Measurements from ENCODE around the gene SOBP. TPM values are rescaled to one million over a fixed set of nuclear protein-coding genes. Genes with fewer than 3 reads are reported as not detected.

The SOBP gene
- polyA plus RNA-seq, 1 donor = 4.6 TPM

DNA sequence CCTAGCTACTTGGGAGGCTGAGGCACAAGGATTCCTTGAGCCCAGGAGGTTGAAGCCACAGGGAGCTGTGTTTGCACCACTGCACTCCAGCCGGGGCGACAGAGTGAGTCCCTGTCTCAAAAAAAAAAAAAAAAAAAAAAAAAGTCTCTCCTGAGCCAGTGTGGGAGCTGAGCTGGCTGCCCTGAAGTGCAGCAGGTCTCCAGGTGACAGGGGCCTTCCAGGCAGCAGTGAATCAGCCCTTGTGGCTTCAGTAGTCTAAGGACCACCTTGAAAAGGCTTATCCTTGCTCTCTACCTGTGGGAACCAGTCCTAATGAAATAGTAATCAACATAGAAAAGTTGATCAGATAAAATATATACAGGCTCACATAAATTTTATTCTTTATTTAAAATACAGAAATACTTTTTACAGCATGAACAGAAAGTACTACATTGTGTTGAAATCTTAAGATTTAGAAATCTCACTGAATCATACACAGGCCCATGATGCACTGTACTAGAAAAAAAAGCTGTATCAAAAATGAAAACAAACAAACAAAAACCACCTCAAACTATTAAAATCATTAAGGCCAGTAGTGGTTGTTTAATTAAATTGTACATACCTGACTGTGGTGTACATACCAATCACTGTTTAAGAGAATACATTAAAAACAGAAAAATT, 205.3 kb downstream of the SOBP start:
- Histone ChIP-seq H3K4me1 (ENCODE audit: control insufficient read depth, insufficient read depth, low read length) (no peaks in the 10 kb centered on the region), H3K4me3 (ENCODE audit: low read length) (no peak overlapping the region), H3K27me3 (ENCODE audit: control insufficient read depth, insufficient read depth, low read length) (no peaks in the 10 kb centered on the region), H3K36me3 (ENCODE audit: control insufficient read depth, insufficient read depth, low read length) (no peaks in the 10 kb centered on the region), H3K27ac (ENCODE audit: low read length) (no peak overlapping the region), H3K9me3 (ENCODE audit: control insufficient read depth, low read depth, low read length) (no peaks in the 10 kb centered on the region)
- WGBS (ENCODE audit: insufficient coverage, low lambda C conversion rate) = no CpG with 5 or more reads among the region's 2 CpGs
- DNase-seq = no peak

DNA sequence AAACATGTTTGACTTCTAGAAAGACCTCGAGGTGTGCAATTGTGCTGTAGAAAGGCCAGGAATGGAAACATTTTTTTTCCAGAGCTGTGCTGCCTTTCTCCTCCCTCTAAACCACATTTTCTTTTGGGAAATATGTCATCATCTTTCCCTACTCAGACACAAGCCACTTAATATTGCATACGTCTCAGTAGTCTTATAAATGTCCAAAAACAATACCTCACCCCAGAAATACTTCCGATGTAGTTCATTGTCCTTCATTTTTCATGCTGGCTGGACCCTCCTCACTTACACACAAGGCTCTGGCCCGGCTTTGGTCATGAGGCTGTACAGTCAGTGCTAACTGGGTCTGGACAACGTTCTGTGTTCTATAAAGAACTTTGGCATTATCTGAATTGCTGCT, 207.8 kb downstream of the SOBP start:
- no peaks in the 10 kb centered on the region for H3K36me3 ChIP-seq (ENCODE audit: control insufficient read depth, insufficient read depth, low read length)
- WGBS (ENCODE audit: insufficient coverage, low lambda C conversion rate) = 0% methylated on average over 1 of the region's 5 CpGs
- no peak overlapping the region for H3K4me3 ChIP-seq (ENCODE audit: low read length)
- no peak for DNase-seq
- H3K27ac ChIP-seq (ENCODE audit: low read length) = no peak overlapping the region
- H3K27me3 ChIP-seq (ENCODE audit: control insufficient read depth, insufficient read depth, low read length) = no peaks in the 10 kb centered on the region
- no peaks in the 10 kb centered on the region for H3K4me1 ChIP-seq (ENCODE audit: control insufficient read depth, insufficient read depth, low read length)
- no peaks in the 10 kb centered on the region for H3K9me3 ChIP-seq (ENCODE audit: control insufficient read depth, low read depth, low read length)

DNA sequence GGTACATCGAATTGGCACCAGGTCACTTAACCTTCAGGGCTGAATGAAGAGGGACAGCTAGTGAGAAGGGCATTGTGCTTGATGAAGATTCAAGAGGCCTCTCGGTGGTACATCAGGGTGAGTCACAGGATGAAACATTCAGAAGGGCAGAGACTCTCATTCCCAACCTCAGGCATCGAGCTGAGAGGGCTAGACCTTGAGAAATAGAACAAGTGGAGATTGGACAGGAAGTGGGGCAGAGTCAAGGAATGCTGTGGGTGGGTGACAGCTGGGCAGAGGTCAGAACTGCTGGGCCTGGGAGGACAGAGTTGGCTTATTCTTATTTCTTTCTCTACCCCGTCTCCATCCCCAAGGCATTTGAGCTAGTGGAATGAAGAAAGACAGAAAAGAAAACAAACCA, 208.2 kb downstream of the SOBP start:
- no peaks in the 10 kb centered on the region for H3K27me3 ChIP-seq (ENCODE audit: control insufficient read depth, insufficient read depth, low read length)
- no peak overlapping the region for H3K27ac ChIP-seq (ENCODE audit: low read length)
- no peak overlapping the region for H3K4me3 ChIP-seq (ENCODE audit: low read length)
- DNase-seq = no peak
- WGBS (ENCODE audit: insufficient coverage, low lambda C conversion rate) = 83% methylated on average over 1 of the region's 4 CpGs
- H3K4me1 ChIP-seq (ENCODE audit: control insufficient read depth, insufficient read depth, low read length) = no peaks in the 10 kb centered on the region
- no peaks in the 10 kb centered on the region for H3K36me3 ChIP-seq (ENCODE audit: control insufficient read depth, insufficient read depth, low read length)
- no peaks in the 10 kb centered on the region for H3K9me3 ChIP-seq (ENCODE audit: control insufficient read depth, low read depth, low read length)

DNA sequence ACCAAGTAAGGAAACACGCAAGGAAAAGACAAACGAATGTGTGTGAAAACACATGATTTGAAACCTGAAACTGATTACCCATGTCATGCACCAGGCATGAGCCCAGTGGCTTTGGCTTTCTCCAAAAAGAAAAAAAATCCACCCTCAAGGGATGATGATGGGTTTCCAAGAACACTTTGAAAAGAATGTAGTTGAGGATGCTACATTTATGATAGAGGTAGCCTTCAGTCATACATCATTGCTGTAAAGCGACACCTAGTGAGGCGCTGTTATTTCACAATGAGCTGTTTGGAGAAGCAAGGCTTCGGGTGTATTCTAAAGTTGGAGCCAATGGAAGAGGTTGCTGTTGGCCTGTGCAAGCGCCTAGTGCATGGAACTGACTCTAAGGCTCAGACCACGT, 209.3 kb downstream of the SOBP start:
- H3K36me3 ChIP-seq (ENCODE audit: control insufficient read depth, insufficient read depth, low read length) = no peaks in the 10 kb centered on the region
- H3K4me3 ChIP-seq (ENCODE audit: low read length) = no peak overlapping the region
- H3K27me3 ChIP-seq (ENCODE audit: control insufficient read depth, insufficient read depth, low read length) = no peaks in the 10 kb centered on the region
- no peak for DNase-seq
- H3K4me1 ChIP-seq (ENCODE audit: control insufficient read depth, insufficient read depth, low read length) = peaks cover 3% of the 10 kb centered on the region
- H3K27ac ChIP-seq (ENCODE audit: low read length) = no peak overlapping the region
- no peaks in the 10 kb centered on the region for H3K9me3 ChIP-seq (ENCODE audit: control insufficient read depth, low read depth, low read length)
- 43% methylated on average over 2 of the region's 7 CpGs for WGBS (ENCODE audit: insufficient coverage, low lambda C conversion rate)

DNA sequence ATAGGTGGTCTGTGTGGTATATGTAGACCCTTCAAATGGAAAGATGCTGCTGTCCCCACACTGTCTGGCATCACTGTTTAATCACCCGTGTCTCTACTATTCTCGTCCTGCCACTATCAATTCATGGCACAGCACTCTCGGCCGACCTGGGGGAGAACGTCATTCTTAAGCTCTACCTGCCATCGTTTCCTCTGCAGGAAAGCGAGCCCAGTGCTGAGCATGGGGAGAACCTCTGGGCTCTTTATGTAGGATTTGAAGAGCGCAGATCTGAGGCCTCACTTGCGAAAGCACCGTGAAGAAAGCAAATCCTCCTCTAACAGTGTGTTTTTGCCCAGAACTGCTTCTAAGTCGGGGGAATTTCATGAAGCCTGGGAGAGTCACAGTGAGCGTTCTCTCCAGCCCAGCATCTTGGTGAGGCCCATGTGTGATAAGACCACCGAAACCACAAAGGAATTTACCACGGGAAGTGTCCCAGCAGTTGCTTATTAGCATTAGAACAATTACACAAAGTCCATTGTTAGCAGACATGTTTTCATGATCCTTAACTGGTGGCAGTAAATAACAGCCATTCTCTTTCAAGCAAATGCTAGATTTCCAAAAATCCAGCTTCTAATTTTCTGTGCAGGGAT, 209.9 kb downstream of the SOBP start:
- Histone ChIP-seq H3K27ac (ENCODE audit: low read length) (no peak overlapping the region), H3K4me1 (ENCODE audit: control insufficient read depth, insufficient read depth, low read length) (peaks cover 7% of the 10 kb centered on the region), H3K36me3 (ENCODE audit: control insufficient read depth, insufficient read depth, low read length) (no peaks in the 10 kb centered on the region), H3K9me3 (ENCODE audit: control insufficient read depth, low read depth, low read length) (no peaks in the 10 kb centered on the region), H3K27me3 (ENCODE audit: control insufficient read depth, insufficient read depth, low read length) (no peaks in the 10 kb centered on the region), H3K4me3 (ENCODE audit: low read length) (no peak overlapping the region)
- no peak for DNase-seq
- no CpG with 5 or more reads among the region's 14 CpGs for WGBS (ENCODE audit: insufficient coverage, low lambda C conversion rate)

DNA sequence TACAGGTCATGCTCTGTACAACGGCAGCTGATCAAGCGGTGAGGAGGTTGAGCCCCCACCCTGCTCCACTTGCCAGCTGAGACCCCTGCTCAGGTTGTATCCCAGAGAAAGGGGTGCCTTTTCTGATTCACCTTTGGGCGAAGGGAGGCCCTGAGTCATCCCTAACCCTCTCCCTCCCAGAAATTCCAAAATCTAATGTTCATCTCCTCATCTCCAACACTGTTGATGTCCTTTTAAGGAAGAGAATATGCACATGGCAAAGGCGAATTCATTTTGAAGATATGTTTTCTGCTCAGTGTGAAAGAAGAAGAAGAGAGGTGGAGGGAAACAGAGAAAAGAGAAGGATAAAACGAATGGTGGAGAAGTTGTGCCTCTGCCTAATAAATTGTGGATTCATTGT, 213.7 kb downstream of the SOBP start:
- 90% methylated on average over 2 of the region's 5 CpGs for WGBS (ENCODE audit: insufficient coverage, low lambda C conversion rate)
- Histone ChIP-seq H3K27me3 (ENCODE audit: control insufficient read depth, insufficient read depth, low read length) (no peaks in the 10 kb centered on the region), H3K9me3 (ENCODE audit: control insufficient read depth, low read depth, low read length) (no peaks in the 10 kb centered on the region), H3K36me3 (ENCODE audit: control insufficient read depth, insufficient read depth, low read length) (peaks cover 18% of the 10 kb centered on the region), H3K4me3 (ENCODE audit: low read length) (no peak overlapping the region), H3K27ac (ENCODE audit: low read length) (no peak overlapping the region), H3K4me1 (ENCODE audit: control insufficient read depth, insufficient read depth, low read length) (peaks cover 7% of the 10 kb centered on the region)
- no peak for DNase-seq

DNA sequence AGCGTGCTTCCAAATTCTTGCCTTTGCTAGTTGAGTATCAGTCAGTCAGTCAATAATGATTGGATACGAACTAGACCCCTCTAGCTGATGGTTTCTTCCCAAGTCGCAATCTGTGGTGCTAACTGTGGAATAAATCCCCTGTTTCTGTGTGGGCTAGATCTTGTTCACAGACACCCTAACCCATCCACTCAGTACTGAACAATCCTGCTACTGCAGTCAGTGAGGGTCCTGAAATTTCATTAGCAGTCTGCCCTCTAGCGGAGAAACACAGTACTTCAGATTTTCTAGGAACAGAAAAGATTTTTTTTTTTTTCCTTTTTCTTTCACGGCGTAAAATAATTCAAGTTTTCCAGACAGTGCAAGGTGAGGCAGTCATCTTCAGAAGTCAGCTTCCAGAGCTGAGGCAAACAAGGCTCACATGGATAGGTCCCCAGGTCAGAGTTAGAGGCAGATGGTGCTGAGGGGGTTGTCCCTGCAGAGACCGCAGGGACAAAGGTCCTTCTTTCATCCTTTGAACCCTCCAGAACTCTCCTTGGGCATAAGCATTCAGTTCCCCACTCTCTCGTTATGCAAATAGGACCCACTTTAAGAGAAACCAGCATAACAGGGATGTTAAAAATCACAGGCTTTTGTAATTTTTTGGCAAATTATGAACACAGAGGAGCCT, 214.6 kb downstream of the SOBP start:
- peak in 1 of 2 donors; percentile 39 for DNase-seq
- H3K27me3 ChIP-seq (ENCODE audit: control insufficient read depth, insufficient read depth, low read length) = no peaks in the 10 kb centered on the region
- WGBS (ENCODE audit: insufficient coverage, low lambda C conversion rate) = no CpG with 5 or more reads among the region's 8 CpGs
- H3K4me3 ChIP-seq (ENCODE audit: low read length) = no peak overlapping the region
- H3K9me3 ChIP-seq (ENCODE audit: control insufficient read depth, low read depth, low read length) = no peaks in the 10 kb centered on the region
- peaks cover 18% of the 10 kb centered on the region for H3K36me3 ChIP-seq (ENCODE audit: control insufficient read depth, insufficient read depth, low read length)
- no peak overlapping the region for H3K27ac ChIP-seq (ENCODE audit: low read length)
- H3K4me1 ChIP-seq (ENCODE audit: control insufficient read depth, insufficient read depth, low read length) = peaks cover 7% of the 10 kb centered on the region

DNA sequence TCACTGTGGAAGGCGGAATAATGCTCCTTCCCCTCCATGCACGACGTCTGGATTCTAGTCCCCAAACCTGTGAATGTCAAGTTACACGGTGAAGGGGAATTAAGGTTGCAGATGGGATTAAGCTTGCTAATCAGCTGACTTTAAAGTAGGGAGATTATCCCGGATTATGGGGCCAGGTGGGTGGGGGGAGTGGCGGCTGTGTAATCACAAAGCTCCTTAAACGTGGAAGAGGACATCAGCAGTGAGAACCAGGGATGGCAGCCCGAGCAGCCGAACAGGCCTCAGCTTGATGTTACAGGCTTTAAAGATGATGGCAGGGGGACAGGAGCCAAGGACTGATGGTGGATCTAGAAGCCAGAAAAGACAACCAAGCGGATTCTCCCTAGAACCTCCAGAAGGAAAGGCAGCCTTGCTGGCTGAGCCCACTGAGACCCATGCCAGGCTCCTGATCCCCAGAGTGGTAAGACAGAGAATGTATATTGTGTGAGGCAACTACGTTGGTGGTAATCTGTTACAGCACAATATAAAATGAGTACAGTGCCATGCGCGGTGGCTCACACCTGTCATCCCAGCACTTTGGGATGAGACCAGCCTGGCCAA, 216.7 kb downstream of the SOBP start:
- WGBS (ENCODE audit: insufficient coverage, low lambda C conversion rate) = no CpG with 5 or more reads among the region's 13 CpGs

DNA sequence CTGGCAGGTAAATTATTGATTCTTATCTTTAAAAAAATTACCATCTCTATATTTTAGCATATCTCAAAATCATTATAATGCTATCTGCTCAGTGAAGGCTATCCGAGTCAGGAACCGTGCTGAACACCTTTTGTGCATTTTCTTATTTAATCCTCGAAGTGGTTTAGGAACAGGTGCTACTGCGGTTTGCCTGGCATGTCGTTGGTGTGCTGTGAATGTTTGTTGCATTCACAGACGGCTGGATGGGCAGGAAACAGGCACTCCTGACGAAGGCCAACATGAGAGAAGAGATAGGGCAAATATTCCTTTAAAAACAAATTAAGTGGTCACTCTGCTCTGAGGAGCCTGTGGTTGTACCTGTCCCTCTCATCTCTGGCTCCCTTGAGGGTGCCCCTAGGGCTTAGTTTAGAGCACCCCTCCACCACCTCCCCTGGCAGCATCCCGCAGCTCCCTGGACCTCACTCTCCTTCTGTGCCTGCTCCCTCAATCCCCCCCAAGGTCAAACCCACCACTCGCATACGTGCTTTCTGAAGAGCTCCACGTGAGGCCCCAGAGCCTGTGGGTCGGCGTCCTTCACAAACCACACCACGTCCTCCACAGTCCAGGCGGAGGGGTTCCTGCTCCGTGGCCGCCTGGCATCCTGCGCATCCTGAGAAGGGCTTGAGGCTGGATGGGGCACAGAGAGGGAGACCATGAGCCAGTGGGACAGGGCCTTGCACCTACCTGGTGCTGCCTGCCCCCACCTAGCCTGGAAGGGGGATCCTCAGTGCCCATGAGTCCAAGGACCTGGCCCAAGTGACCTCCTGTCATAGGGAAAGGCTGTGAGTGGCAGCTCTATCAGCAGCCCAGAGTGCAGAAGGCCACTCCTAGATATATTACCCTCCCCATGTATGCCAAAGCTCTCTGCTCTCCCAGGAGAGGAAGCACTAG, 217.7 kb downstream of the SOBP start:
- Histone ChIP-seq H3K4me3 (ENCODE audit: low read length) (no peak overlapping the region), H3K27ac (ENCODE audit: low read length) (no peak overlapping the region), H3K36me3 (ENCODE audit: control insufficient read depth, insufficient read depth, low read length) (peaks cover 20% of the 10 kb centered on the region), H3K9me3 (ENCODE audit: control insufficient read depth, low read depth, low read length) (no peaks in the 10 kb centered on the region), H3K27me3 (ENCODE audit: control insufficient read depth, insufficient read depth, low read length) (no peaks in the 10 kb centered on the region), H3K4me1 (ENCODE audit: control insufficient read depth, insufficient read depth, low read length) (peaks cover 7% of the 10 kb centered on the region)
- no peak for DNase-seq
- 83% methylated on average over 1 of the region's 18 CpGs for WGBS (ENCODE audit: insufficient coverage, low lambda C conversion rate)

More for the DNA sequence above, 216.7 kb downstream of the SOBP start:
- Histone ChIP-seq H3K27me3 (ENCODE audit: control insufficient read depth, insufficient read depth, low read length) (no peaks in the 10 kb centered on the region), H3K4me3 (ENCODE audit: low read length) (no peak overlapping the region), H3K9me3 (ENCODE audit: control insufficient read depth, low read depth, low read length) (no peaks in the 10 kb centered on the region), H3K27ac (ENCODE audit: low read length) (no peak overlapping the region), H3K36me3 (ENCODE audit: control insufficient read depth, insufficient read depth, low read length) (peaks cover 18% of the 10 kb centered on the region), H3K4me1 (ENCODE audit: control insufficient read depth, insufficient read depth, low read length) (peaks cover 7% of the 10 kb centered on the region)
- no peak for DNase-seq

DNA sequence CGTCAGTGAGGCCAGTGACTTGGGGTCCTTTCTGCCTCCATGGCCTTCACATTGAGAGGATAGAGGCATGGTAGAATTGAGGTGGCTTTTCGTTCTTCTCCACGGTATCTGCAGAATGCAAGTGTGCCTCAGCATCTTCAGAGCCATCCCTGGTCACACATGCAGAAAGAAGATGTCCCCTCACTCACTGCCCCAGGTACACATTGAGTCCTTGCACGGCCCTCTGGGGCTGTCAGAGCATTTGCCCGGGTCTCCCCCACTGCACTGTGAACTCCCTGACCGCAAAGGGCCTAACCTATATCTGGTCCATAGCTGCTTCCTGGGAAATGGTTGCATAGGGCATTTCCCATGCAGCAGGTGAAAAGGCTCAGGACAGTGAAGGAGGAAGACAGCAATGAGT, 218.5 kb downstream of the SOBP start:
- no CpG with 5 or more reads among the region's 6 CpGs for WGBS (ENCODE audit: insufficient coverage, low lambda C conversion rate)
- DNase-seq = no peak
- H3K27ac ChIP-seq (ENCODE audit: low read length) = no peak overlapping the region
- H3K4me1 ChIP-seq (ENCODE audit: control insufficient read depth, insufficient read depth, low read length) = peaks cover 7% of the 10 kb centered on the region
- no peak overlapping the region for H3K4me3 ChIP-seq (ENCODE audit: low read length)
- no peaks in the 10 kb centered on the region for H3K9me3 ChIP-seq (ENCODE audit: control insufficient read depth, low read depth, low read length)
- H3K36me3 ChIP-seq (ENCODE audit: control insufficient read depth, insufficient read depth, low read length) = peaks cover 21% of the 10 kb centered on the region
- H3K27me3 ChIP-seq (ENCODE audit: control insufficient read depth, insufficient read depth, low read length) = no peaks in the 10 kb centered on the region

All from large intestine (tissue), 3 donors.